GM21717 (cell line): ENCODE data around the gene DIS3L2.

Source experiments
- ATAC-seq: cut with Tn5 transposase; IDR thresholded peaks from one replicate; pipeline ENCODE4 v1.9.1; 2021; ENCODE audit warnings: mild to moderate bottlenecking, moderate library complexity; ENCODE audit not compliant: unreplicated experiment

Gene DIS3L2

DNA sequence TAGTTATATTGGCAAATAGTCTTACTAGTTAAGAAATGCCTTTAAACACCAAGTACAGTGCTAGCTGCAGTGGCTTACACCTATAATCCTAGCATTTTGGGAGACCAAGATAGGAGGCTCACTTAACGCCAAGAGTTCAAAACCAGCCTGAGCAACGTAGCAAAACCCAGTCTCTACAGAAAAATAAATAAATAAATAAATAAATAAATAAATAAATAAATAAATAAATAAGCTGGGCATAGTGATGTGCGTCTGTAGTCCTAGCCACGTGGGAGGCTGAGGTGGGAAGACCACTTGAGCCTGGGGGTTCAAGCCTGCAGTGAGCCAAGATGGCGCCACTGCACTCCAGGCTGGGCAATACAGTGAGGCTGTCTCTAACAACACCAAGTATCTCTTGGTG is 258.4 kb downstream of the DIS3L2 start:
- ATAC-seq: no peak

DNA sequence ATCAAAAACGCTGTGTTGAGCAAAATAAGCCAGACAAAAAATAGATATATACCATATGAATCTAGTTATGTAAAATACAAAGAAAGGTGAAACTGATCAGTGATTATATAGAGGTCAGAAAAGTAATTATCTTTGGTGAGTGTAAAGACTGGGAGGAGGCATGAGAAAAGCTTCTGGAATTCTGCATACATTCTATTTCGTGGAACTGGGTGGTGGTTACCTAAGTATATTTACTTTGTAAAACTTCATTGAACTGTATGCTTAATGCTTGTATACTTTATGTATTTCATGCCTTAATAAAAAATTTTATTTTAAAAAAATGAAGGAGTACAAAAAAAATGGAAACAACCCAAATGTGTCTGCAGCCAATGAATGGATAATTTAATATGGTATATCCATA is 263.9 kb downstream of the DIS3L2 start:
- ATAC-seq: no peak

DNA sequence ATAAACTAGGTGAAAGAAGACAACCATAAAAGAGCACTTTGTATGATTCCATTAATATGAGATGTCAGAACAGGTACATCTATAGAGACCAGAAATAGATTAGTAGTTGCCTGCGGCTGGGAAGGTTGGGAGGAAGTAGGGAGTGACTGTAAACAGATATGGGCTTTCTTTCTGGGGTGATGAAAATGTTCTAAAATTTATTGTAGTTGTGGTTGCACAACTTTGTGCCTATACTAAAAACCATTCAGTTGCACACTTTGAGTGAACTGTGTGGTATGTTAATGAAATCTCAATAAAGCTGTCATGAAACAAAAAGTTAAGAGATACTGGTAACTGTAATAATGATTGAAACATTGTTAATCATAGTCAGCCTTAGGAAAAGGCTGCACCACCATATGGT is 264.4 kb downstream of the DIS3L2 start:
- ATAC-seq: no peak

DNA sequence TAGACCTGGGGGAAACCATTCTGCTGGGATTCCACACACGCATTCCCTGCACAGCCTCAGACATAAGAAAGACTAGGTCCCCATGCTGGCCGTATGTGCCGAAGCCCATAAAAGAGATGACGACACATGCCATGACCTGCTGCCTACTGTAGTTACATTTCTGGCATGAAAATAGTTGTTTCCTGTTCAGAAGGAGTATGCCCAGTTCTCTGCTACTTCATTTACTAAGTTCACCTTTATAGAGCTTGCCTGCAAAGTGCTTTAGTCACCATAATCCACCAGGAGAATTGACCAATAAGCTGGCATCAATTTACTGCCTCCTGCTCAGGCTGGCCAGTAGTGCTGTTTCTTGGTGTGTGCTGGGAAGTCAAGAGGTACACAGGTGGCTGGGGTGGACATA is 266.8 kb downstream of the DIS3L2 start:
- ATAC-seq: no peak

DNA sequence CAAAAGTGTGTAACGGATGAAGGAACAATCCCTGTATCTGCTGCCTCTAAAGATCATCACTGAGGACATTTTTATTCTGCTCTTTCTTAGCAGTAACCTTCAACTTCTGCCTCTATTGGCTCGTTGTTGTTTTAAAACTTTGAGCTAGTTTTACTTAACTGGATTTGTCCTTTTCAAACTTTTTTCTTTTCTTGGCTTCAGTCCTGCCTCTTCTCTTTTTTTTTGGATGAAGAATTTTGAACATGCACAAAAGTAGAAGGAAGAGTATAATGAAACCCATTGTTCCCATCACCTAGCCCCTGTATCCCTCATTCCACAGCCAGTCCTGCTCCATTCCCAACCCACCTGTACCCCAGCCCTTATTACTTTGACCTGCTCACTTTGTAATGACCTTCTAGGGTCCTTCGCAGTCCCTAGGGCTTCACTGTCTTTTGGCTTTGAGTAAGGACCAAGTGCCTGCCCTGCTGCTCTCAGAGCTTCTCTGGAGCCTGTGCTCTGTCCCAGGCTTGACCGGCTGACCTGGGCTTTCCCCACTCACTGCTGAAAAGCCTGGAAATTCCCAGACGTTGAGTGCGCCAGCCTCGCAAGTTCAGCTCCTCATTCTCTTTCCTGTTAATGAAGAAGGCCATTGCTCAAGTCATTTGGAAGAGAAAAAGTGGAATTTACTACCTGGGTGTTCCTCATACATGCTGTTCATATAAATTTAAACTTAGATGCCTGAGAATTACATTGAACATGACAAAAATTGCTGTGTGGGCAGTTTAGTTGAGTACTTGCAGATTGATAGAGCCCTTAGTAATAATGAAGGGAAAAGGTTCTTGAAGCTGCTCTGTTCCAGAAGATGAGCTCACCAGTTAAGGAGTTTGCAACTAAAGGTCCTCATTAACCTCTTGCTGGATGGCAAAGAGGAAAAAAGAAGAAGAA is 267.7 kb downstream of the DIS3L2 start:
- ATAC-seq: no peak

DNA sequence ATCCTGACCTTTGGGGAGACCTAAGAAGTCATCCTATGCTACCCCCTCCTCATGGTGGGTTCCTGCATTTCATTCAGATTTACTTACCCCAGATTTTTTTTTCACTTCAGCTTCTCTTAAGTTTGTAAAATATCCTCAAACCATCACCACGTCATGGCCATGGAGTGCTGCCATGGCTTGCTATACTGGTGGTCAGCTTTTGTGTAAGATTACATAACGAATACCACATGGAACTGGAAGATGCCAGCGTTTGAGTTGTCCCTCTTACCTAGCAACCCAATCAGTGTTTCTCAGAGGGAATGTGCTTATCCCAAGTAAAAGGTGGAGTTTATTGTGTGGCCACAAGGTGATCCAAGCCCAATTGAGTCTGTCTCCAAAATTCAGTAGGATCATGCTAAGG is 268.4 kb downstream of the DIS3L2 start:
- ATAC-seq: no peak

DNA sequence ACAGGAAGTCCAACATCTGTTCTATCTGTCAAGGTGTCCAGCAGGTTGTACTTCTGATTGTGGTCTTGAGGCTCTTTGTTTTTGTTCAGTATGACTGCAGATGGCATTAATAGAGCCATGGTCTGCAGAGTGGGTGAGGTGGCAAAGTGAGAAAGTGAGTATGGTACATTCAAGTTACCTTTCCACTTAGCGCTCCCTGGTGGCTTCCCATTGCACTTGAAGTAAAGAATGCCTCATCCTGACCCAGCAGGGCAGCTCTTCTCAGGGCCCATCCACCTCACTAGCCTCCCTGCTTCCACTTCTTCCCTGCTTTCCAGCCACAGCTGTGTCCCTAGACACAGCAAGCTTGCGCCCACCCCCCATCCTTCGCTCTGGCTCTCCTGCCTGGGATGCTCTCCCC is 269.0 kb downstream of the DIS3L2 start:
- ATAC-seq: no peak

DNA sequence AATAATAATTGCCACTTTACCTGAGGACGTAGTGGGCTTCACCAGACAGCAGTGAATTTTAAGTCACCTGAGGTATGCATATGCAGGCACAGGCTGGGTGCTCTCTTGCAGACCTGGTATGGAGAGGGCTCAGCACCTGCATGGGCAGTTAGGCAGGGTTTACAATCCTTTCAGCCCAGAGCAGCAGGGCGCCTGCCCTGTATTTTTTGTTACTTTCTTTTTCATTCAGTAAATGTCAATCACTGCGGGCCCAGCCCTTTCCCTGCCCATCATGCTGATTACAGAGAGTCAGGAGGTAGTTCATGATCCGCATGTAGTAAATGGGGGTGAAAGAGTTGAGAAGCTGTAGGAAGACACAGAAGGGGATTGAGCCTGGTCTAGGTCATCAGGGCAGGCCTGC is 270.0 kb downstream of the DIS3L2 start:
- no peak for ATAC-seq

DNA sequence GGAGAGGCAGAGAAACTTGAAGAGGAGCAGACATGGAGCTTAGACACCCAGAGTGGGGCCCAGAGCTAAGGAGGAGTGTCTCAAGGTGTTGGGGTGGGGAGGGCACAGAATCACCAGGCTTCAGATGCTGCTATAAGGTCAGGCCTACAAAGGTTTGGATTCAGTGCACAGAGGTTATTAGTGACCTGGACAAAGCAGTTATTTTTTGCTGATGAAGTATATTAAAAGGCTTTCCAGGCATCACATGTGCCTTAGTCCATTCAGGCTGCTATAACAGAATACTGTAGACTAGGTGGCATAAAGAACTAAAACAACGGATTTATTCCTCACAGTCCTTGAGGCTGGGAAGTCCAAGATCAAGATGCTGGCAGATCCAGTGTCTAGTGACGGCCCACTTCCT is 271.4 kb downstream of the DIS3L2 start:
- no peak for ATAC-seq

DNA sequence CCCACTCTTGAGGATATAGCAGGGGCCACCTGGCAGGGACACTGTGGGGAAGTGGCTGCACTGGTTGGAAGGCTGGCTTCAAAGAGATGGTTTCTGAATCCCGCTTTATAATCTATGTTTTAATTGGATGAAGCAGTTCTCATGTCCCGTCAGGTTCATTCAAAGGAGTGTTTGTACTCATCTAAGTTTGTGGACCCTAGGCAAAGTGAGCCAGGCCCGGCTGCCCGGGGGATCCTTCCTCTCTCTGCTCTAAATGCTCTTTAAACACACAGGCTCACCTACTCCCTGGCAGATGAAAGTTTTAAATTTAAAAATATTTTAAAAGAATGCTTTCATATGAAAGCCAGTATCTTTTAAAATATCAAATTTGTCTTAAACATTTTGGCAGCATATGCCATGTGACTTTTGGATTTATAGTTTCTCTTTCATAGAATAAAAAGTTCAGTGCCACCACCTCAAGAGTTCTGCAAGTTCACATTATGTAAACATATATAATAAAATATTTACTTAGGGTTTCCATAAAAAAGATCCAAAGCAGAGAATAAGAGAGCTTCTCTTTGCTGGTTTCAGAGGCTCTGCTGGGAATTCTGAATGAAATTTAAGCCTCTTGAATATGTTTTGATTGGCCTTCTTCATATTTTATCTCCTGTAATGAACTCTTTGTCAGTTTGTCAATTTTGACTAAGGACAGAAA is 273.6 kb downstream of the DIS3L2 start:
- no peak for ATAC-seq

DNA sequence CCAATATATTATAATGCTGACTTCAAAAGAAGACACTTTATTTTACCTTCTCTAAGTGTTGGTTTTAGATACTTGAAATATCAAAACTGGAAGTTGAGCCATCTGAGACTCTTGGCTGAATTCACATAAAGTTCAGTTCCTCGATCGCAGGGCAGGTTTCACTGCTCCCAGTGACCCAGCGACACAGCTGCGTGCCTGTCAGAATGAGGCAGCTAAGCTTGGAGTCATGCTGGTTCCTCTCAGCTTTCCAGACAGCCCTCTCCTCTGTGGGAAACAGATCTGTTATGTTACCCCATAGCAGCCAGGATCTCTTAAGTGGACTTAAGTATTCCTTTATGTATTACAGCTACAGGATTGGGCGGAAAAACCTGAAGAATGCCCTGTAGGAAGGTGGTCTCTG is 274.2 kb downstream of the DIS3L2 start:
- peak; percentile 63 for ATAC-seq

DNA sequence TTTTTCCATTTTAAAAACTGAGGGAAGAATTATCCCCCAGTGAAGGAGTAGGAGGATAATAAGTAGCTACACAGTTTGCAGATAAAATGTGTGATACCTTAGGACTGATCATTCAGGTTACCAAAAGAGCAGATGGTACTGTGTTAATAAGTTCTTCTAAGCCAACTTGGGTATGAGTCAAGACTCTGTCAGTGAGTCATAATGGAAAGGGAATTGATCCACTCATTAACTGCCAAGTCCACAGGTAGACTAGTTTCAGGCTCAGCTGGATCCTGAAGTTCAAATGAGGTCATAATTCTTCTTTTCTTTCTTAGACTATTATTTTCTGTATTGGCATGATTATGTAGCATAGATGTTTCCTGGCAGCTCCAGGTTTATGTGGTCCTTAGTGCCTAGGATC is 274.7 kb downstream of the DIS3L2 start:
- ATAC-seq: peak; percentile 82

DNA sequence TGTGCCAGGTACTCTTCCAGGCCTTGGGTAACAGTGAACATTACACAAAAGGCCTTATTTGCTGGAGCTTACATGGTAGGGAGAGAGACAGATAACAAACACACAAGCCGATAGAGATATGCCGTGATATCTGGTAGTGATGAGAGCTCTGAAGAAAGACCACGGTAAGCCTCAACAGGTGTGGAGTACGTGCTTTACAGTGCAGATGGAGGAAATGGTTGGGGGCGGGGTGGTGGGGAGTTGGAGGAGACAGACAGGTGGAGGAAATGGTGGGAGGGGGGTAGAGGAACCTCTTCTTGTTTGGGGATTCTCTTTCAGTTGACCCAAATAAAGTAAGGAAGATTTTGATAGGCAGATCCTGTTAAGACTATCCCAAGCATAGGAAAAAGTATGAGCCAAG is 276.0 kb downstream of the DIS3L2 start:
- no peak for ATAC-seq

DNA sequence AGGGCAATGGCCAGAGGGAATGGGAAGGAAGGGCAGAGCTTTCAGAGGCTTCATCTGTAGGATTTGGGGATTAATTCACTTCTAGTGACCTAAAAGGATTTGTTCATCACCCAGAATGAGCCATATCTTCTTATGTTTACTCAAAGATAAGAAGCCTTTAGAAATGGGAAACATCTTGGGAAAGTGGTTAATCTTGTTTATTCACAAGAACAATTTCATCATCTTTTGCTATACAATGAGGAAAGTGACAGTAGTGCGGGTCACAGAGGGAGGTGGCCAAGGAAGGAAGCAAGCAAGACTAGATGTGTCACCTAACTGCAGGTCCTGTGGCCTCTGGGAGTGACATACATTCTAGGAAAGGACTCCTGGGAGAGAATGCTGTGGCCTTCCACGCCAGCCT is 276.6 kb downstream of the DIS3L2 start:
- ATAC-seq: no peak

DNA sequence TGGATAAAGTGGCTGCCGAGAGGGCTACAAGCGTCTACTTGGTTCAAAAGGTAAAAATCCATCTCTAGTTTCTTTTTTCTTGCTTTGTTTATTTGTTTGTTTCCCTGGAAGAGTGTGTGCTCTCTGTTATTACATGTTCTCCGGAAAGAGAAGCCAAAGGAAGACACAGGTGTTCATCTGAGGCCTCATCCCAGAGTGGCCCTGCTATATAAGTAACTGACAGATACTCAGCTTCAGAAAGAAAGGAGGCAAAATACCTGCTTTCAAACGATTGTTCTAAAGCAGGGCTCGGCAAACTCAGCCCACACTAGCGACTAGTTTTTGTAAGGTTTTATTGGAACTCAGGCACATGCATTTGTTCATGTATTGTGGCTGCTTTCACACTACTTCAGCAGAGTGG is 277.1 kb downstream of the DIS3L2 start:
- ATAC-seq: no peak

DNA sequence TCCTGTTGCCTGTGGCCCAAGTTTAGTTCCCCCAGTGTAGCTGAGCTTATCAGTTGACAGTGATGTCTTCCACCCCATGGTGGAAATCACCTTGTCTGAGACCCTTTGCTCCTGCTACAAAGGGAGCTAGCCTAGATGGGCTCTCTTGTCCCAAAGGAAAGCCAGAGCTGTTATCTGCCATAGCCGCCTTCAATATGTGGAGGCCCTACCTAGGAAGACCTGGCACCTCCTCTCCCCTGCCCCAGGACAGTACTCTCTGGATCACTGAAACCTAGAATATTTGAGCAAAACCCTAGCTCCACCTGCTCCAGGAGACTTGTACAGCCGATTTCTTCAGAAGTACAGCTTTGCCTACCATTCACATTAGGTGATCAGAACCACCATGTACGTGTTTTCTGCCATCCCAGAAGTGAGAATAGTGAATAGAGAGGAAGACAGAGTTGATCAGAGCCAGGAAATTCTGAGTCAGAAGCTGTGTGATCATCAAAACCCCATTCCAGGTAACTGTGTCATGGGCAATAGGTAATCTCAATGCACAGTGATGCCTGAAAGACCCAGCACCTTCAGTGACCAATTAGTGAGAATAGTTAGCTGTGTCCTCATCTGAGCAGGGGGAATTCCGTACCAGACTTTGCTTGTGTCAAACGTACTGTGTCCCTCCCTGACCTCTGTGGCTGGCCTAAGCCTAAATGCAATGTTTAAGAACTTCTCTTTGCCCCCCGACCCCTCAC is 278.6 kb downstream of the DIS3L2 start:
- no peak for ATAC-seq

DNA sequence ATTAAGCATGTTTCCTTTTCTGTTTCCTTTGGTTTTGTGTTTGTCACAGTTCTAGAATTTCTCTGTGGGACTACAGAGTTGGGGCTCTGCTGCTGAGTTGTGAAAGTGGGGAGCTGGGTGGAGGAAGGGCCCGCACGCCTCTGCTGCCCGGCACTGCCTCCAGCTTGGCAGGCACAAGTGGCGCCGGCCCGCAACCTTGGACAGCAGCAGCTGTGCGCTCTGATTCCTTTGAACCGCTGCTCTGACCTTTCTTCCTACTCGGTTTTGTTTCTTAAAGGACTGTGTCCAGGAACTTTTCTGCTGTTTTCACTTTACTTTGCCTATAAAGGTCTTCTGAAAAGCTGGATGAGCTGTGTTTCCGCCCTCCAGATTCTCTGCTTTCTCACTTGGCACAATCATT is 279.4 kb downstream of the DIS3L2 start:
- ATAC-seq: no peak

DNA sequence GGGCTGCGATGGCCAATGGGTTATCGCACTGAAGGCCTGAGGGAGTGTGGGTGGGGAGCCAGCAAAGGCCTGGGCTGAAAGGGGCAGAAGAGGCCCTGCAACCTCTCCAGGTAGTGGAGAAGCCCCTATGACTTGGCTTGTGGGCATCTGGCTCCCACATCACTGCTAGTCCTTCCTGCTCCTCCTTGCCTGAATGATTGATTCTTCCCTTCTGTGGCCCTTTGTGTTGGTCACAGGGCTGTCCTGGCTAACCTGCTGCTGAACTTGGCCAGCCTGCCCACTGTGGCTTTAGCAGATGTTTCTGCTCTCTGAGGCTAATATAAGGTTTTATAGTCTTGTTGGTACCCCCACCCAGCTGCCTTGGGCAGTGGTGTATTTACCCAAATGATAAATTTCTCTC is 280.8 kb downstream of the DIS3L2 start:
- ATAC-seq: no peak

DNA sequence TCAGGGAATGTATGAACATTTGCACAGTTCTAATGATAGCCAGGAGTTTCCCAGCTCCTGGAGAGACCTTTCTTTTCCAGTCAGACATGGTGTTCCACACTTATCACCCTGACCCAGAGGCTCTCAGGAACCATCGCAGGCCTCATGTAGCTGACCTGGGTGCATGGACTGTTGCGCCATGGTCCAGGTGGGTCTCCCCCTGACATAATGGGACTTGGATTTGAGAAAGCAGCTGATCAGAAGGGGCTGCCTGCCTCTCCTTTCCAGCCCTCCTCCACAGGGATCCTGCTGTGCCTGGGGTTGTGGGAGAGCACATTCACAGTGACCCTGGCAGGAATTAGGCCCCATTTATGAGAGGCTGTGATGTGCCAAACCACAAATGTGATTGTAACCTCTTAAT is 283.6 kb downstream of the DIS3L2 start:
- no peak for ATAC-seq

DNA sequence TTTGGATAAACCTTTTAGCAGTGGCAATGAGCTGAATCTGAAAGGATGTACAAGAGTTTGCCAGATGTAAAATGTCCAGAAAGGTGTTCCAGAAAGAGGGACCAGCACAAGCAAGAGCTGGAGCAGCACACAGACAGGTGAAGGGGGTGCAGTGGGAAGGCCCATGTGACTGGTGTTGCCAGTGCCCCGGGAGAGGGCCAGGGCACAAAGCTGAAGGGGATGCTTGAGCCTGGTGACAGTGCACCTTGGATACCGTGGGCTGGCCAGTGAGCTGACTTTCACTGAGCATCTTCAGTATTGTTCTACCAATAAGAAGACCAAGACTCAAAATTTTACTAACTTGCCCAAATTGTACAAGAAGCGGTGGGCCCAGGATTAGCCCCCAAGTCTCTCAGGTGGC is 284.7 kb downstream of the DIS3L2 start:
- ATAC-seq: no peak

DNA sequence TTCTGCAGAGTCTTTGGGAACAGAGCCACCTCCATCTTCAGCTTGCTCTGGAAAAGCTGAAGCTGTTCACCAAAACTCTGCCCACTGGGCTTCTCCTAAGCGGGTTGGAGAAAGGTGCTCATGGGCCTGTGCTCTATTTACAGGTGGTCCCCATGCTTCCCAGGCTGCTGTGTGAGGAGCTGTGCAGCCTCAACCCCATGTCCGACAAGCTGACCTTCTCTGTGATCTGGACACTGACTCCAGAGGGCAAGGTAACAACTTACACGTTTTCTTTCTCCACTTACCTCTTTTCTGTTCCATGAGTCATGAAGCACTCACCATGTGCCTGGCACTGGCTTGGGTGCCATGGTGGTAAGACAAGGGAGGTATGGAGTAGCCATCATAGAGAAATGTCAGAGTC is 287.6 kb downstream of the DIS3L2 start:
- ATAC-seq: no peak
